HCT116 (cell line): Measurements from ENCODE around the gene FGG.

Source experiments
- ATF3 ChIP-seq: IDR thresholded peaks from 2 replicates; pipeline ENCODE4 v1.6.1; 2012
- CTCF ChIP-seq, 3 experiments: fragments of 200-600 bp in 1 of 3; sonication (generic) in 1 of 3; IDR thresholded peaks in 2 of 3; conservative IDR thresholded peaks in 1 of 3; 2 replicates each; pipeline ENCODE4 v1.5.1; 2012 to 2017; ENCODE audit warnings: low read depth in 2 of 3, low read length in 2 of 3, antibody characterized with exemption in 1 of 3, borderline replicate concordance in 1 of 3, control low read depth in 1 of 3, mild to moderate bottlenecking in 1 of 3, mixed read lengths in 1 of 3, mixed run types in 1 of 3, moderate library complexity in 1 of 3; ENCODE audit not compliant: insufficient read depth in 1 of 3
- EZH2 ChIP-seq: fragments of 200-600 bp; sonication (generic); IDR thresholded peaks from 2 replicates; pipeline ENCODE4 v1.6.1; 2017; ENCODE audit warnings: antibody characterized with exemption, mixed run types
- EZH2phosphoT487 ChIP-seq: fragments of 200-600 bp; IDR thresholded peaks from 2 replicates; pipeline ENCODE4 v1.6.1; 2018; ENCODE audit warnings: antibody characterized with exemption, borderline replicate concordance
- JUND ChIP-seq: IDR thresholded peaks from 2 replicates; pipeline ENCODE4 v1.6.1; 2012
- POLR2A ChIP-seq: IDR thresholded peaks from 2 replicates; pipeline ENCODE4 v1.7.0; 2011; ENCODE audit warnings: borderline replicate concordance; ENCODE audit not compliant: insufficient read depth, insufficient read length; ENCODE audit errors: extremely low read depth
- POLR2AphosphoS5 ChIP-seq: IDR thresholded peaks from 2 replicates; pipeline ENCODE4 v1.6.1; 2011; ENCODE audit warnings: mild to moderate bottlenecking, low read depth, low read length, moderate library complexity
- RAD21 ChIP-seq: IDR thresholded peaks from 2 replicates; pipeline ENCODE4 v1.6.1; 2012; ENCODE audit warnings: low read depth, mild to moderate bottlenecking
- REST ChIP-seq: IDR thresholded peaks from 2 replicates; pipeline ENCODE4 v1.6.1; 2012; ENCODE audit warnings: low read depth
- SP1 ChIP-seq: IDR thresholded peaks from 2 replicates; pipeline ENCODE4 v1.6.1; 2012; ENCODE audit warnings: low read depth
- SRF ChIP-seq: IDR thresholded peaks from 2 replicates; pipeline ENCODE4 v1.6.1; 2012; ENCODE audit warnings: low read depth
- TCF7L2 ChIP-seq: IDR thresholded peaks from 2 replicates; pipeline ENCODE4 v1.7.0; 2011; ENCODE audit warnings: borderline replicate concordance, inconsistent platforms; ENCODE audit not compliant: insufficient read depth, insufficient read length; ENCODE audit errors: extremely low read depth
- YY1 ChIP-seq: IDR thresholded peaks from 2 replicates; pipeline ENCODE4 v1.6.1; 2011; ENCODE audit warnings: low read length, low read depth, moderate library complexity, mild to moderate bottlenecking; ENCODE audit not compliant: insufficient replicate concordance; ENCODE audit errors: extremely low read depth

GRCh38 chr4:154620111-154620510 is 7.7 kb upstream of the FGG start:
- TF ChIP-seq CTCF (IDR thresholded peaks at IDR 0.05 in 2 of 3, conservative IDR thresholded peaks at IDR 0.05 in 1 of 3; ENCODE audit: borderline replicate concordance in 1 of 3, insufficient read depth in 1 of 3, low read depth in 2 of 3, low read length in 2 of 3) (no peak), POLR2A (no peak), RAD21 (no peak), ATF3 (no peak), EZH2phosphoT487 (no peak), JUND (no peak), EZH2 (no peak), SRF (no peak), YY1 (no peak), REST (no peak), TCF7L2 (no peak), POLR2AphosphoS5 (no peak), SP1 (no peak)
